LHCN-M2 (cell line): Measurements from ENCODE around the gene BORCS8. TPM values are rescaled to one million over a fixed set of nuclear protein-coding genes. Genes with fewer than 3 reads are reported as not detected.
A peak's percentile ranks its signal among the peaks of the same experiment; 100 is the strongest.
"Not testable (repeated sequence)": the region's sequence is repeated elsewhere in the genome, so short reads cannot be mapped to it uniquely, and the experiment has no call there.

Source experiments
- DNase-seq: peaks from one replicate; pipeline ENCODE4 v3.0.0-alpha.2; 2012; ENCODE audit warnings: low read depth
- total RNA-seq: library from RNA; depleted of rRNA; stranded (reverse); fragments of >200 nt; gene quantifications from 2 replicates; pipeline ENCODE4 v1.2.3, GENCODE V29; 2014; rRNA removed

The BORCS8 gene
- total RNA-seq, 1 experiment from 2014 or later = 19.6 TPM

GRCh38 chr19:19149435-19149834 lies 42.5 kb downstream of the BORCS8 start:
- DNase-seq = no peak

- not testable (repeated sequence) for DNase-seq
These were observed 43.4 kb downstream of the BORCS8 start for GRCh38 chr19:19148504-19148903.

- no peak for DNase-seq
These were observed 44.6 kb downstream of the BORCS8 start for GRCh38 chr19:19147344-19147743.

- DNase-seq = no peak
These were observed 45.1 kb downstream of the BORCS8 start for GRCh38 chr19:19146865-19147264.

- peak; percentile 45 for DNase-seq
These were observed 46.0 kb downstream of the BORCS8 start for GRCh38 chr19:19145684-19146608.

- no peak for DNase-seq
These were observed 46.7 kb downstream of the BORCS8 start for GRCh38 chr19:19145281-19145680.

- no peak for DNase-seq
These were observed 49.6 kb downstream of the BORCS8 start for GRCh38 chr19:19142347-19142746.

- DNase-seq = no peak
These were observed 51.5 kb downstream of the BORCS8 start for GRCh38 chr19:19140476-19140875.

GRCh38 chr19:19139876-19140229 lies 52.1 kb downstream of the BORCS8 start:
- DNase-seq = no peak

GRCh38 chr19:19138109-19138981 lies 53.6 kb downstream of the BORCS8 start, which contains the start of gene TMEM161A:
Gene TMEM161A, minus strand, starts transcription at chr19:19138478. Its CDS starts 50 bp downstream, at chr19:19138428.
- DNase-seq = peak; percentile 98

- DNase-seq = no peak
These were observed 54.3 kb downstream of the BORCS8 start for GRCh38 chr19:19137556-19138108.

GRCh38 chr19:19135713-19136112 lies 56.2 kb downstream of the BORCS8 start:
- not testable (repeated sequence) for DNase-seq

- DNase-seq = peak; percentile 6
These were observed 57.2 kb downstream of the BORCS8 start for GRCh38 chr19:19134687-19135158.

GRCh38 chr19:19133985-19134384 lies 58.0 kb downstream of the BORCS8 start:
- DNase-seq = no peak

- no peak for DNase-seq
These were observed 59.0 kb downstream of the BORCS8 start for GRCh38 chr19:19132912-19133311.

GRCh38 chr19:19131989-19132388 lies 60.0 kb downstream of the BORCS8 start:
- no peak for DNase-seq

Other genes starting within 250 kb of the BORCS8 start
- 54.2 and 63.9 TPM in 2 replicates for gene SUGP2, start 158.6 kb downstream of the BORCS8 start, total RNA-seq
- gene ARMC6, start 158.5 kb downstream of the BORCS8 start, total RNA-seq = 61.1 and 68.3 TPM in 2 replicates
- 2.8 and 4.4 TPM in 2 replicates for gene SLC25A42, start 128.2 kb downstream of the BORCS8 start, total RNA-seq
- 26.1 and 26.7 TPM in 2 replicates for gene TMEM161A, start 53.7 kb downstream of the BORCS8 start, total RNA-seq
- 0.17 and 0.32 TPM in 2 replicates for gene MEF2B, start 21.9 kb downstream of the BORCS8 start, total RNA-seq
- gene RFXANK, start 106 bp upstream of the BORCS8 start, total RNA-seq = 66.9 and 71.8 TPM in 2 replicates
- gene NR2C2AP, start 11.3 kb upstream of the BORCS8 start, total RNA-seq = 16.0 and 19.7 TPM in 2 replicates
- gene NCAN, start 19.8 kb upstream of the BORCS8 start, total RNA-seq = under 0.01 TPM in 1 of 2 replicates, not detected in the other
- gene TM6SF2, start 81.1 kb upstream of the BORCS8 start, total RNA-seq = 1.2 and 1.3 TPM in 2 replicates
- 38.7 and 45.8 TPM in 2 replicates for gene SUGP1, start 128.4 kb upstream of the BORCS8 start, total RNA-seq
- 23.1 and 26.4 TPM in 2 replicates for gene MAU2, start 128.7 kb upstream of the BORCS8 start, total RNA-seq
- 60.7 and 64.1 TPM in 2 replicates for gene GATAD2A, start 213.5 kb upstream of the BORCS8 start, total RNA-seq